IPS-NIHi7 (cell line): ENCODE data around the gene SHC3.

Experiments
- DNase-seq: peaks from one replicate; pipeline ENCODE4 v3.0.0; 2012; ENCODE audit warnings: mixed read lengths; ENCODE audit errors: extremely low spot score

SHC3 gene

GRCh38 chr9:89154651-89155336, 23.8 kb downstream of the SHC3 start:
- DNase-seq = no peak

- DNase-seq = no peak
These were observed 24.4 kb downstream of the SHC3 start for GRCh38 chr9:89154218-89154617.

GRCh38 chr9:89153232-89154017, 25.2 kb downstream of the SHC3 start:
- DNase-seq = no peak

GRCh38 chr9:89149726-89150125, 28.9 kb downstream of the SHC3 start:
- DNase-seq = no peak

- no peak for DNase-seq
These were observed 33.5 kb downstream of the SHC3 start for GRCh38 chr9:89145097-89145496.

- peak; percentile 32 for DNase-seq
These were observed 34.4 kb downstream of the SHC3 start for GRCh38 chr9:89144238-89144637.

- no peak for DNase-seq
These were observed 35.4 kb downstream of the SHC3 start for GRCh38 chr9:89143266-89143665.

GRCh38 chr9:89139455-89139854, 39.2 kb downstream of the SHC3 start:
- DNase-seq = no peak

GRCh38 chr9:89138463-89139390, 39.9 kb downstream of the SHC3 start:
- DNase-seq = no peak

- no peak for DNase-seq
These were observed 40.8 kb downstream of the SHC3 start for GRCh38 chr9:89137542-89138462.

- DNase-seq = no peak
These were observed 42.9 kb downstream of the SHC3 start for GRCh38 chr9:89135591-89136166.

GRCh38 chr9:89134709-89135108, 43.9 kb downstream of the SHC3 start:
- DNase-seq = no peak

- DNase-seq = no peak
These were observed 55.7 kb downstream of the SHC3 start for GRCh38 chr9:89122949-89123348.

- no peak for DNase-seq
These were observed 57.9 kb downstream of the SHC3 start for GRCh38 chr9:89120704-89121103.

GRCh38 chr9:89116805-89117192, 61.8 kb downstream of the SHC3 start:
- DNase-seq = no peak

- no peak for DNase-seq
These were observed 62.4 kb downstream of the SHC3 start for GRCh38 chr9:89116064-89116804.

- no peak for DNase-seq
These were observed 63.2 kb downstream of the SHC3 start for GRCh38 chr9:89115426-89115825.

- DNase-seq = no peak
These were observed 63.9 kb downstream of the SHC3 start for GRCh38 chr9:89114741-89115140.

- no peak for DNase-seq
These were observed 64.8 kb downstream of the SHC3 start for GRCh38 chr9:89113851-89114250.

- DNase-seq = no peak
These were observed 66.4 kb downstream of the SHC3 start for GRCh38 chr9:89112243-89112642.
